SU-DHL-6 (cell line): Measurements from ENCODE around the gene GADD45GIP1.

Experiments
- H2AFZ ChIP-seq: fragments of 200-600 bp; sonication (generic); 2 replicates; pipeline ENCODE4 v1.6.1; 2014; ENCODE audit warnings: low read depth, mild to moderate bottlenecking, moderate library complexity, mixed read lengths, antibody characterized with exemption, low read length; ENCODE audit not compliant: severe bottlenecking
- H3F3A ChIP-seq: fragments of 200-600 bp; shearing (Covaris generic); 2 replicates; pipeline ENCODE4 v1.6.0; 2016; ENCODE audit warnings: antibody characterized with exemption, mild to moderate bottlenecking; ENCODE audit not compliant: insufficient read depth
- H3K27ac ChIP-seq: fragments of 200-600 bp; sonication (generic); 2 replicates; pipeline ENCODE4 v1.5.1; 2016; ENCODE audit warnings: low read depth, mild to moderate bottlenecking, low read length, moderate library complexity, mixed read lengths
- H3K27me3 ChIP-seq: fragments of 200-600 bp; sonication (generic), shearing (Covaris generic); 2 replicates; pipeline ENCODE4 v1.6.0; 2014; ENCODE audit warnings: mild to moderate bottlenecking, low read length
- H3K36me3 ChIP-seq: fragments of 200-600 bp; sonication (generic); 2 replicates; pipeline ENCODE4 v1.6.1; 2014; ENCODE audit warnings: mild to moderate bottlenecking, low read length, mixed read lengths
- H3K4me2 ChIP-seq: fragments of 300-600, 200-600 bp; shearing (Covaris generic), sonication (generic); 2 replicates; pipeline ENCODE4 v1.6.0; 2014; ENCODE audit warnings: low read length, low read depth, mild to moderate bottlenecking; ENCODE audit not compliant: poor library complexity, severe bottlenecking
- H3K4me3 ChIP-seq: fragments of 200-600 bp; sonication (generic); 2 replicates; pipeline ENCODE4 v1.5.1; 2014; ENCODE audit warnings: antibody characterized with exemption, low read length, mild to moderate bottlenecking, mixed read lengths; ENCODE audit not compliant: insufficient read depth, poor library complexity, severe bottlenecking
- H3K79me2 ChIP-seq: fragments of 200-600 bp; sonication (generic); 2 replicates; pipeline ENCODE4 v1.6.1; 2014; ENCODE audit warnings: mild to moderate bottlenecking, low read length, moderate library complexity; ENCODE audit not compliant: insufficient read depth
- H3K9ac ChIP-seq: fragments of 200-600 bp; sonication (generic); 2 replicates; pipeline ENCODE4 v1.7.0; 2014; ENCODE audit warnings: mild to moderate bottlenecking, low read length
- H3K9me2 ChIP-seq: fragments of 200-600 bp; sonication (generic); replicated peaks from 2 replicates; pipeline ENCODE4 v1.6.1; 2014; ENCODE audit warnings: low read length; ENCODE audit not compliant: insufficient read depth
- H3K9me3 ChIP-seq: fragments of 200-600 bp; sonication (generic); 2 replicates; pipeline ENCODE4 v1.6.1; 2014; ENCODE audit warnings: low read length, mixed read lengths; ENCODE audit not compliant: insufficient read depth
- H4K20me1 ChIP-seq: fragments of 200-600 bp; sonication (generic); 2 replicates; pipeline ENCODE4 v1.6.1; 2014; ENCODE audit warnings: low read depth, mild to moderate bottlenecking, antibody characterized with exemption, low read length, moderate library complexity, mixed read lengths
- CTCF ChIP-seq: fragments of 200-600 bp; sonication (generic); IDR thresholded peaks from one replicate; pipeline ENCODE4 v1.5.1; 2017; ENCODE audit warnings: antibody characterized with exemption, mild to moderate bottlenecking, low read length, moderate library complexity; ENCODE audit not compliant: insufficient read depth, poor library complexity, severe bottlenecking
- EZH2phosphoT487 ChIP-seq: fragments of 200-600 bp; sonication (generic), shearing (Covaris generic); conservative IDR thresholded peaks from 2 replicates; pipeline ENCODE4 v1.6.1; 2018; ENCODE audit warnings: mild to moderate bottlenecking, antibody characterized with exemption, low read length, moderate library complexity, mixed read lengths

GADD45GIP1 gene

DNA sequence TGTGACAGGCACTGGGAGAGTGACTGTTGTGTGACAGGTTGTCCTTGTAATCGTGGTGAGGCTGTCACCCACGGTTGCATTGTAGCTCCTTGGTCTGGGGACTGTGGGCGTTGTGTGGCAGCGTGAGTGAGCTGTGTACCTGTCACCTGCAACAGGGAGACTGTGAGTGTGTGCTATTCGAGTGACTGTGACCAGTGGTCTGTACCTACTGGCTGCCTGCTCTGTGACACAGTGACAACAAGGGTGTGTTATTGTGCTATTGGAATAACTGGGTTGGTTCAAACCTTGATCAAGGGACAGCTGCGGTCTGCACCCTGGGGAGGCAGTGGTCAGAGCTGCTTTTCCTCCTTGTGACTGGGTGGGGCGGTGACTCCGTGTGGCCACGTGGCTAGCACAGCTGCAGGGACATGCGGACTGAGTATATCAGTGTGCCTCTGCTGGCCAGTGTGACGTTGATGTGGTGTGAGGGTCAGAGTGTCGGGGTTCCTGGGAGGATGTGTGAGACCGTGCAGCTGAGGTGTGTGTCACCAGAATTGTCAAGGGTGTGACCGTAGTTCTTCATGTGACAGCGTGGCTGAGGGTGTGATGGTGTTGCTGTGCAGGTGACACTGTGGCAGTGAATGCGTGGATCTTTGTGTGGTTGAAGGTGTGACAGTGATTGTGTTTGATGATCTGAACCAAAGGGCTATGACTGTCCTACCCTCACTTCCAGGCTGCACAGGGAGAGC is 28.2 kb upstream of the GADD45GIP1 start:
- TF ChIP-seq EZH2phosphoT487 (no peak), CTCF (no peak)
- Histone ChIP-seq H3K9me3 (no peaks in the 10 kb centered on the region), H3K36me3 (no peaks in the 10 kb centered on the region), H3K27ac (no peak overlapping the region), H3F3A (no peaks in the 10 kb centered on the region), H3K4me2 (no peak overlapping the region), H3K27me3 (no peaks in the 10 kb centered on the region), H3K79me2 (no peaks in the 10 kb centered on the region), H3K9ac (no peak overlapping the region), H4K20me1 (no peaks in the 10 kb centered on the region), H2AFZ (no peak overlapping the region), H3K9me2 (no peaks in the 10 kb centered on the region), H3K4me3 (no peak overlapping the region)

DNA sequence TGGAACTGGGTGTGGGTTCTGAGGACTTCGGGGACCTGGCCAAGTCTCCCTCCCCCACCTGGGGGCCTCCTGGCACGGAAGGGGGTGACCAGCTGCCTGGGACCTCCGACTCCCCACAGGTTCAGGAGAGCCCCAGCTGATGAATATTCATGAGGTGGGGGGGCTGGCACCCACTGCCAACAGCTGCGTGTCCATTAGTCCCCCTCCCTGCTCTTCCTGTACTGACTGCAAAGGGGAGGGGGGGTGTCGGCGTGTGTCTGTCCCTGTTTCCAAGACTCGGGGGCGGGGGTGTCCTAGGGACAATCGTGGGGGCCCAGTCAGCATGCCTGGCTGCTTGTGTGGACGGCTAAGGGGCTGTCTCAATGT is 27.6 kb upstream of the GADD45GIP1 start:
- Histone ChIP-seq H3K9me3 (no peaks in the 10 kb centered on the region), H3K27ac (no peak overlapping the region), H3K27me3 (no peaks in the 10 kb centered on the region), H3K36me3 (no peaks in the 10 kb centered on the region), H3K9me2 (no peaks in the 10 kb centered on the region), H4K20me1 (no peaks in the 10 kb centered on the region), H3K9ac (no peak overlapping the region), H2AFZ (no peak overlapping the region), H3F3A (no peaks in the 10 kb centered on the region), H3K79me2 (no peaks in the 10 kb centered on the region), H3K4me2 (no peak overlapping the region), H3K4me3 (no peak overlapping the region)
- TF ChIP-seq CTCF (no peak), EZH2phosphoT487 (no peak)

GRCh38 chr19:12984143-12984627 is 27.2 kb upstream of the GADD45GIP1 start:
- no peaks in the 10 kb centered on the region for H4K20me1 ChIP-seq
- no peaks in the 10 kb centered on the region for H3K36me3 ChIP-seq
- H3K9me3 ChIP-seq: no peaks in the 10 kb centered on the region
- H3K27me3 ChIP-seq: no peaks in the 10 kb centered on the region
- H3F3A ChIP-seq: no peaks in the 10 kb centered on the region
- TF ChIP-seq CTCF: no peak
- TF ChIP-seq EZH2phosphoT487: no peak
- no peak overlapping the region for H2AFZ ChIP-seq
- H3K27ac ChIP-seq: no peak overlapping the region
- no peak overlapping the region for H3K4me3 ChIP-seq
- H3K79me2 ChIP-seq: no peaks in the 10 kb centered on the region
- H3K9me2 ChIP-seq: no peaks in the 10 kb centered on the region
- no peak overlapping the region for H3K9ac ChIP-seq
- no peak overlapping the region for H3K4me2 ChIP-seq
